OCI-LY7 (cell line): ENCODE measurements around the gene ZNF200. TPM values are rescaled to one million over a fixed set of nuclear protein-coding genes. Genes with fewer than 3 reads are reported as not detected.

ENCODE experiments used
- BruUV-seq: library from RNA; stranded (reverse); fragments of 400-500 nt; replicated peaks from 2 replicates; lab custom pipeline; 2021; lab: Mats Ljungman, UMichigan
- CTCF ChIA-PET: fragments of 300-600 bp; sonication (Branson Sonifier 250); formaldehyde crosslinking; loops from one replicate; lab custom pipeline; 2022; ENCODE audit warnings: antibody characterized with exemption; ENCODE audit not compliant: unreplicated experiment; lab: Charles Lee
- POLR2A ChIA-PET: fragments of 300-600 bp; sonication (Branson Sonifier 250); formaldehyde crosslinking; loops from one replicate; lab custom pipeline; 2022; ENCODE audit warnings: antibody characterized with exemption; lab: Charles Lee
- DNase-seq: peaks from one replicate; pipeline ENCODE4 v3.0.0-alpha.2; 2015; ENCODE audit warnings: low spot score
- H2AFZ ChIP-seq: fragments of 200-600 bp; sonication (generic), shearing (Covaris generic); 2 replicates; pipeline ENCODE4 v1.6.1; 2014; ENCODE audit warnings: mild to moderate bottlenecking, antibody characterized with exemption, low read length, moderate library complexity
- H3K27ac ChIP-seq: fragments of 200-600 bp; sonication (generic); 2 replicates; pipeline ENCODE4 v1.5.1; 2014; ENCODE audit warnings: mixed run types, low read depth, mild to moderate bottlenecking, moderate library complexity, low read length, inconsistent platforms; ENCODE audit not compliant: poor library complexity, severe bottlenecking
- H3K36me3 ChIP-seq: fragments of 200-600 bp; sonication (generic); 2 replicates; pipeline ENCODE4 v1.6.1; 2014; ENCODE audit warnings: mild to moderate bottlenecking, antibody characterized with exemption, low read length, moderate library complexity, mixed read lengths; ENCODE audit not compliant: insufficient read depth
- H3K4me1 ChIP-seq: fragments of 200-600 bp; sonication (generic); 2 replicates; pipeline ENCODE4 v1.5.1; 2014; ENCODE audit warnings: mild to moderate bottlenecking, low read length; ENCODE audit not compliant: insufficient read depth, poor library complexity, severe bottlenecking
- H3K4me2 ChIP-seq: fragments of 200-600 bp; sonication (generic); 2 replicates; pipeline ENCODE4 v1.6.1; 2014; ENCODE audit warnings: mild to moderate bottlenecking, low read length
- H3K4me3 ChIP-seq: fragments of 200-600 bp; sonication (generic); 2 replicates; pipeline ENCODE4 v1.5.1; 2014; ENCODE audit warnings: mild to moderate bottlenecking, low read depth, low read length; ENCODE audit not compliant: poor library complexity, severe bottlenecking
- H3K79me2 ChIP-seq: fragments of 200-600 bp; sonication (generic); 2 replicates; pipeline ENCODE4 v1.6.1; 2016; ENCODE audit warnings: low read depth, mild to moderate bottlenecking, low read length, moderate library complexity, mixed read lengths; ENCODE audit not compliant: insufficient read depth
- H3K9me2 ChIP-seq: fragments of 200-600 bp; sonication (generic); 2 replicates; pipeline ENCODE4 v1.6.1; 2016; ENCODE audit warnings: mild to moderate bottlenecking, low read length, mixed read lengths; ENCODE audit not compliant: insufficient read depth
- H3K9me3 ChIP-seq: fragments of 200-600 bp; sonication (generic); 2 replicates; pipeline ENCODE4 v1.6.1; 2014; ENCODE audit warnings: mild to moderate bottlenecking, mixed run types, low read length, mixed read lengths
- H4K20me1 ChIP-seq: fragments of 200-600 bp; sonication (generic); 2 replicates; pipeline ENCODE4 v1.6.1; 2014; ENCODE audit warnings: mild to moderate bottlenecking, antibody characterized with exemption, low read length, moderate library complexity, mixed read lengths; ENCODE audit not compliant: insufficient read depth
- CTCF ChIP-seq: fragments of 200-600 bp; sonication (generic); conservative IDR thresholded peaks from 2 replicates; pipeline ENCODE4 v1.5.1; 2014; ENCODE audit warnings: mild to moderate bottlenecking, antibody characterized with exemption, low read length, moderate library complexity, mixed read lengths
- EZH2phosphoT487 ChIP-seq: fragments of 200-600 bp; sonication (generic); IDR thresholded peaks from 2 replicates; pipeline ENCODE4 v1.6.1; 2018; ENCODE audit warnings: low read depth, borderline replicate concordance, mild to moderate bottlenecking, mixed run types, antibody characterized with exemption, low read length, moderate library complexity, mixed read lengths
- intact Hi-C: fragments of 100-400 bp; cut with micrococcal nuclease; formaldehyde crosslinking; loops from one replicate; pipeline ENCODE4 v1.10.0; 2022; ENCODE audit not compliant: unreplicated experiment
- total RNA-seq, 2 experiments: library from RNA; depleted of rRNA in 1 of 2; stranded (reverse); fragments of >200 nt in 1 of 2; shearing (Covaris generic) in 1 of 2; gene quantifications; 2 replicates each; pipeline ENCODE4 v1.2.3, GENCODE V29; 2014 to 2022

ZNF200 gene
- total RNA-seq, 2 experiments from 2014 or later: 13.9 to 19.8 TPM

GRCh38 chr16:3266873-3267537 is 32.0 kb upstream of the ZNF200 start:
- peaks cover 4% of the 10 kb centered on the region; the same call in 1 of the 2 replicates for H3K79me2 ChIP-seq
- POLR2A ChIA-PET: interaction anchor here (1.5 kb wide), 1 partner anchor 134 kb away, joined by 3 read pairs; the partner anchor contains the start of genes ZNF174 and ZSCAN32
- DNase-seq: peak; percentile 64

GRCh38 chr16:3264137-3265036 is 29.4 kb upstream of the ZNF200 start:
- H3K4me1 ChIP-seq: peaks cover 24% of the 10 kb centered on the region
- TF ChIP-seq CTCF: peak; percentile 54
- no peak for TF ChIP-seq EZH2phosphoT487
- POLR2A ChIA-PET: interaction anchor here (0.6 to 0.9 kb wide), 2 partner anchors 11 to 202 kb away, joined by 3 to 4 read pairs; no protein-coding TSS in a partner anchor
- H4K20me1 ChIP-seq: no peaks in the 10 kb centered on the region
- H3K27ac ChIP-seq: peak overlapping the region; percentile 83
- DNase-seq: peak; percentile 99
- H2AFZ ChIP-seq: peak overlapping the region; percentile 84
- peak overlapping the region; percentile 87 for H3K4me3 ChIP-seq
- BruUV-seq: TSS peak; percentile 71
- H3K9me3 ChIP-seq: no peaks in the 10 kb centered on the region
- no peaks in the 10 kb centered on the region for H3K36me3 ChIP-seq
- peak overlapping the region; percentile 88 for H3K4me2 ChIP-seq
- H3K79me2 ChIP-seq: peaks cover 4% of the 10 kb centered on the region; the same call in 1 of the 2 replicates
- intact Hi-C loops: loop anchor here (1.0 to 10.0 kb wide), 4 partner anchors 18 to 193 kb away; partner anchors contain the start of gene ZNF263
- H3K9me2 ChIP-seq: no peaks in the 10 kb centered on the region
- CTCF ChIA-PET: interaction anchor here (0.7 kb wide), 1 partner anchor 20 kb away, joined by 3 read pairs; no protein-coding TSS in a partner anchor

More at GRCh38 chr16:3266873-3267537, 32.0 kb upstream of the ZNF200 start:
- H3K9me2 ChIP-seq: no peaks in the 10 kb centered on the region
- BruUV-seq: no TSS peak
- H3K36me3 ChIP-seq: no peaks in the 10 kb centered on the region
- CTCF ChIA-PET: interaction anchor here (0.7 to 1.3 kb wide), 2 partner anchors 10 to 47 kb away, joined by 3 to 8 read pairs; no protein-coding TSS in a partner anchor
- H3K4me3 ChIP-seq: no peak overlapping the region
- H3K27ac ChIP-seq: no peak overlapping the region
- H4K20me1 ChIP-seq: no peaks in the 10 kb centered on the region
- H3K4me1 ChIP-seq: peaks cover 24% of the 10 kb centered on the region
- peak; percentile 93 for TF ChIP-seq CTCF
- TF ChIP-seq EZH2phosphoT487: no peak
- intact Hi-C loops: loop anchor here (1.0 to 10.0 kb wide), 3 partner anchors 100 to 233 kb away; no protein-coding TSS in a partner anchor
- H2AFZ ChIP-seq: peak overlapping the region; percentile 69; the same call in 1 of the 2 replicates
- H3K4me2 ChIP-seq: 0 out of 2 replicates have a peak overlapping the region, but pooled peaks have one; percentile 10
- no peaks in the 10 kb centered on the region for H3K9me3 ChIP-seq
